ENCODE measurements around the gene APOF.

The APOF gene

DNA sequence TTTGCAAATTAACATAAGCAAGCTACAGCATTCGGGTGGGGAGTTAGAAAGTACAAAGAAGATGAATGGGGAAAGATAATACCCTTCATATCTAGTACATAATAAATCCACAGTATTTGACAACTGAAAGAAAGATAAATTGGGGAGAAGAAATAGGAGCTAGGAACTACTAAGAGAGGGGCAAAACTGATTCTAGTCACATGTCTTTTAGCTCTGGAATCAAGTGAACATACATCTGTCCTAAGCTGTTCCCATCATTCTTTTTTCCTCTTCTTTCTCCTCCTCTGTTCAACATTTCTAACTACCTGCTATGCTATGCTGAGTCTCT, 15.3 kb upstream of the APOF start:
- no peak overlapping the region for H3K9ac ChIP-seq (ENCODE audit: low read depth, low read length, poor library complexity)

DNA sequence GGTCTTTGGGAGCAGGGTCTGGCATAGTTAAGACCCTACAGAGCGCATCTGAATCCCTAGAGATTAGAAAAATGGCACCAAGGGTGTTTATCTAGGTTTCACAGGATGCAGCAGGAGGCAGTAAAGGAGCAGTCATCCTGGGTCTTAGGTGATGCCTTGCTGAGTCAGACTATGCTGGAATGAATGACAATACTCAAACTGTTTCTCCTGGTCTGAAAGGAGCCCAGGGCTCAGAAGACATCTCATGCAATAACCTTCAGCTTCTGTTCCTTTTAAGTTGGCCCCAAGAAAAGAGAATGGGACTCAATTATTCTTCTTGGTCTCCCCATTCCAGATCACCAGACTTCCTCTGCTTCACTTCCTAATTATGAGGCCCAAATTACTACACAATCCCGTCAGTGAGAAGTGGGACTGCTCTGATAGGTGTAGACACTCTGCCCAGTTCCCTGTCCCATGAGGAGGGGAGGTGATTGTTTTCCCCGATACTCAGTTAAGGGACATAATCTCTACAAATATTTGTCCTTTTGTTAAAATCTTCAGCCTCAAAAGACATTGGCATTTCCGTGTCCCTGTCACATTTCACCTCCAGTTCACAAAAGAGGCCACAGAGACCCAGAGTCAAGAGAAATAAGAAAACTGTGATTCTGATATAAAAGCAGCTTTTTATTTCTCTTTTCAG, 14.8 kb upstream of the APOF start:
- Histone ChIP-seq H3K9me3 (replicated peaks in 1 of 2; ENCODE audit: control insufficient read depth in 2 of 2, insufficient read depth in 1 of 2, low read depth in 1 of 2, low read length in 2 of 2) (peaks cover 0 to 5% of the 10 kb centered on the region in 2 donors), H3K4ac (ENCODE audit: low read length) (no peak overlapping the region), H2BK5ac (ENCODE audit: low read length) (no peak overlapping the region), H4K8ac (ENCODE audit: low read depth, low read length) (no peak overlapping the region), H3K14ac (ENCODE audit: low read length) (no peak overlapping the region), H3K36me3 (replicated peaks in 1 of 2; ENCODE audit: control insufficient read depth in 2 of 2, insufficient read depth in 2 of 2, low read length in 2 of 2) (no peaks in the 10 kb centered on the region), H2BK15ac (ENCODE audit: low read length) (no peak overlapping the region), H3K27me3 (ENCODE audit: control insufficient read depth in 3 of 3, insufficient read depth in 3 of 3, low read depth in 1 of 3, low read length in 3 of 3) (peaks cover 0 to 4% (median 0%) of the 10 kb centered on the region in 3 experiments), H2AFZ (ENCODE audit: low read length) (peak overlapping the region; percentile 57), H3K27ac (replicated peaks; ENCODE audit: low read length) (no peak overlapping the region), H3K4me3 (ENCODE audit: low read length in 2 of 2) (no peak overlapping the region), H3K4me1 (ENCODE audit: control insufficient read depth in 2 of 2, insufficient read depth in 1 of 2, low read depth in 1 of 2, low read length in 2 of 2) (peaks cover 0 to 9% of the 10 kb centered on the region in 2 donors), H3K18ac (ENCODE audit: low read length) (no peak overlapping the region), H3K4me2 (ENCODE audit: insufficient read depth, low read length, poor library complexity, severe bottlenecking) (no peak overlapping the region), H2BK12ac (ENCODE audit: low read length) (no peak overlapping the region), H2BK120ac (ENCODE audit: low read depth, low read length) (no peak overlapping the region), H3K79me1 (ENCODE audit: low read depth, low read length) (no peaks in the 10 kb centered on the region), H2AK5ac (ENCODE audit: low read depth, low read length) (no peak overlapping the region), H3K23ac (ENCODE audit: low read depth, low read length, poor library complexity) (no peak overlapping the region), H4K91ac (ENCODE audit: low read depth, low read length, poor library complexity) (no peak overlapping the region), H3K9ac (ENCODE audit: low read depth, low read length, poor library complexity) (no peak overlapping the region)
- WGBS, 2 donors (ENCODE audit: extremely low coverage in 2 of 2, insufficient read length in 2 of 2, insufficient replicate concordance in 1 of 2) = no CpG with 5 or more reads among the region's 4 CpGs
- DNase-seq (ENCODE audit: low spot score) = no peak

More for the DNA sequence above, 15.3 kb upstream of the APOF start:
- no peaks in the 10 kb centered on the region for H3K79me1 ChIP-seq (ENCODE audit: low read depth, low read length)
- no peak overlapping the region for H4K8ac ChIP-seq (ENCODE audit: low read depth, low read length)
- peak overlapping the region; percentile 57 for H2AFZ ChIP-seq (ENCODE audit: low read length)
- H2BK15ac ChIP-seq (ENCODE audit: low read length) = no peak overlapping the region
- H3K14ac ChIP-seq (ENCODE audit: low read length) = no peak overlapping the region
- no peak overlapping the region for H3K27ac ChIP-seq (replicated peaks; ENCODE audit: low read length)
- no peaks in the 10 kb centered on the region for H3K36me3 ChIP-seq (replicated peaks in 1 of 2; ENCODE audit: control insufficient read depth in 2 of 2, insufficient read depth in 2 of 2, low read length in 2 of 2)
- H3K23ac ChIP-seq (ENCODE audit: low read depth, low read length, poor library complexity) = no peak overlapping the region
- peaks cover 0 to 4% (median 0%) of the 10 kb centered on the region in 3 experiments for H3K27me3 ChIP-seq (ENCODE audit: control insufficient read depth in 3 of 3, insufficient read depth in 3 of 3, low read depth in 1 of 3, low read length in 3 of 3)
- H4K91ac ChIP-seq (ENCODE audit: low read depth, low read length, poor library complexity) = no peak overlapping the region
- no peak overlapping the region for H2BK5ac ChIP-seq (ENCODE audit: low read length)
- no peak overlapping the region for H3K4me2 ChIP-seq (ENCODE audit: insufficient read depth, low read length, poor library complexity, severe bottlenecking)
- H3K4me3 ChIP-seq (ENCODE audit: low read length in 2 of 2) = no peak overlapping the region
- H3K9me3 ChIP-seq (replicated peaks in 1 of 2; ENCODE audit: control insufficient read depth in 2 of 2, insufficient read depth in 1 of 2, low read depth in 1 of 2, low read length in 2 of 2) = peaks cover 0 to 5% of the 10 kb centered on the region in 2 donors
- H2BK120ac ChIP-seq (ENCODE audit: low read depth, low read length) = no peak overlapping the region
- peaks cover 0 to 9% of the 10 kb centered on the region in 2 donors for H3K4me1 ChIP-seq (ENCODE audit: control insufficient read depth in 2 of 2, insufficient read depth in 1 of 2, low read depth in 1 of 2, low read length in 2 of 2)
- H2AK5ac ChIP-seq (ENCODE audit: low read depth, low read length) = no peak overlapping the region
- no CpG with 5 or more reads among the region's 1 CpG for WGBS, 2 donors (ENCODE audit: extremely low coverage in 2 of 2, insufficient read length in 2 of 2, insufficient replicate concordance in 1 of 2)
- no peak overlapping the region for H3K4ac ChIP-seq (ENCODE audit: low read length)
- no peak overlapping the region for H2BK12ac ChIP-seq (ENCODE audit: low read length)
- no peak for DNase-seq (ENCODE audit: low spot score)
- no peak overlapping the region for H3K18ac ChIP-seq (ENCODE audit: low read length)

DNA sequence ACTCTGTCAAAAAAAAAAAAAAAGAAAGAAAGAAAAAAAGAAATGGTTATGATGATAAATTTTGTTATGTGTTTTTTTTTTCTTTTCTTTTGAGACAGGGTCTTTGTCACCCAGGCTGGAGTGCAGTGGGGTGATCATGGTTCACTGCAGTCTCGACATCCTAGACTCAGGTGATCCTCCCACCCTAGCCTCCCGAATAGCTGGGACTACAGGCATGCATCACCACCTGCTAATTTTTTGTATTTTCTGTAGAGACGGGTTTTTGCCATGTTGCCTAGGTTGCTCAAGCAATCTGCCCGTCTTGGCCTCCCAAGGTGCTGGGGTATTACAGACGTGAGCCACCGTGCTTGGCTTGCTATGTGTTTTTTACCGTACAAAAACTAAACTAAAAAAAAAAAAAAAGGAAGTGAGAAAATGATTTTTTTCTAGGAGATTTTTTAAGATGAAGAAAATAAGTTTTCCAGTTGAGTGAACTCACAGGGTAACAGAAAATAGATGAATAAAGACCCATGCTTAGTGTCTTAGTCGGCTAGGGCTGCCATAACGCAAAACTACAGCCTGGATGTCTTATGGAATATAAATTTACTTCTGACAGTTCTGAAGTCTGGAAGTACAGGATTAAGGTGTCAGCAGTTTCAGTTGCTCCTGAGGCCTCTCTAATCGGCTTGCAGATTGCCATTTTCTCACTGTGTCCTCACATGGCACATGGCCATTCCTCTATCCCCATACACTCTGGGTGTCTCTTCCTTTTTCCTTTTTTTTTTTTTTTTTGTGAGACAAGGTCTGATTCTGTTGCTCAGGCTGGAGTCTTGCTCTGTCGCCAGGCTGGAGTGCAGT, 13.2 kb upstream of the APOF start:
- no peak overlapping the region for H3K14ac ChIP-seq (ENCODE audit: low read length)
- no CpG with 5 or more reads among the region's 11 CpGs for WGBS, 2 donors (ENCODE audit: extremely low coverage in 2 of 2, insufficient read length in 2 of 2, insufficient replicate concordance in 1 of 2)
- no peak overlapping the region for H2BK5ac ChIP-seq (ENCODE audit: low read length)
- peaks cover 0 to 9% of the 10 kb centered on the region in 2 donors for H3K4me1 ChIP-seq (ENCODE audit: control insufficient read depth in 2 of 2, insufficient read depth in 1 of 2, low read depth in 1 of 2, low read length in 2 of 2)
- H2BK12ac ChIP-seq (ENCODE audit: low read length) = no peak overlapping the region
- H3K18ac ChIP-seq (ENCODE audit: low read length) = no peak overlapping the region
- no peak for DNase-seq (ENCODE audit: low spot score)
- no peaks in the 10 kb centered on the region for H3K36me3 ChIP-seq (replicated peaks in 1 of 2; ENCODE audit: control insufficient read depth in 2 of 2, insufficient read depth in 2 of 2, low read length in 2 of 2)
- H3K79me1 ChIP-seq (ENCODE audit: low read depth, low read length) = no peaks in the 10 kb centered on the region
- H3K9ac ChIP-seq (ENCODE audit: low read depth, low read length, poor library complexity) = no peak overlapping the region
- H4K8ac ChIP-seq (ENCODE audit: low read depth, low read length) = no peak overlapping the region
- H3K4me2 ChIP-seq (ENCODE audit: insufficient read depth, low read length, poor library complexity, severe bottlenecking) = no peak overlapping the region
- no peak overlapping the region for H3K4me3 ChIP-seq (ENCODE audit: low read length in 2 of 2)
- no peak overlapping the region for H4K91ac ChIP-seq (ENCODE audit: low read depth, low read length, poor library complexity)
- H2AFZ ChIP-seq (ENCODE audit: low read length) = peak overlapping the region; percentile 22
- H3K27ac ChIP-seq (replicated peaks; ENCODE audit: low read length) = no peak overlapping the region
- no peak overlapping the region for H3K23ac ChIP-seq (ENCODE audit: low read depth, low read length, poor library complexity)
- peaks cover 0 to 4% (median 0%) of the 10 kb centered on the region in 3 experiments for H3K27me3 ChIP-seq (ENCODE audit: control insufficient read depth in 3 of 3, insufficient read depth in 3 of 3, low read depth in 1 of 3, low read length in 3 of 3)
- no peak overlapping the region for H3K4ac ChIP-seq (ENCODE audit: low read length)
- no peak overlapping the region for H2BK120ac ChIP-seq (ENCODE audit: low read depth, low read length)
- H2BK15ac ChIP-seq (ENCODE audit: low read length) = no peak overlapping the region
- no peak overlapping the region for H2AK5ac ChIP-seq (ENCODE audit: low read depth, low read length)
- peaks cover 0 to 5% of the 10 kb centered on the region in 2 donors for H3K9me3 ChIP-seq (replicated peaks in 1 of 2; ENCODE audit: control insufficient read depth in 2 of 2, insufficient read depth in 1 of 2, low read depth in 1 of 2, low read length in 2 of 2)

Data from neuronal stem cell (in vitro differentiated cells).